Stimulated activated naive B cell treated with anti-CD40 and anti-IgM and Interleukin-4, amounts not matched to agents 10 μg/mL and 1 μg/mL and 100 μg/mL, for 72 hours (primary cell): ENCODE data around the gene NUPR2.
A peak's percentile ranks its signal among the peaks of the same experiment; 100 is the strongest.
"Not testable (repeated sequence)": the region's sequence is repeated elsewhere in the genome, so short reads cannot be mapped to it uniquely, and the experiment has no call there.

Experiments used
- ATAC-seq, 2 donors: fragments of 150-1000 bp; cut with Tn5 transposase; replicated peaks; 2 replicates each; pipeline ENCODE4 v1.10.0; 2021; ENCODE audit warnings: moderate library complexity in 1 of 2
- DNase-seq: peaks from one replicate; pipeline ENCODE4 v3.0.0; 2021
- H3K27ac Mint-ChIP-seq: one replicate; pipeline ENCODE4 v1.8.0; 2022; ENCODE audit warnings: mild to moderate bottlenecking, mixed read lengths
- H3K27me3 Mint-ChIP-seq, 2 donors: one replicate each; pipeline ENCODE4 v1.8.0; 2022; ENCODE audit warnings: mixed read lengths in 2 of 2
- H3K36me3 Mint-ChIP-seq, 2 donors: one replicate each; pipeline ENCODE4 v1.8.0; 2022; ENCODE audit warnings: mixed read lengths in 2 of 2, mild to moderate bottlenecking in 1 of 2
- H3K4me1 Mint-ChIP-seq, 2 donors: one replicate each; pipeline ENCODE4 v1.8.0; 2022; ENCODE audit warnings: mixed read lengths in 2 of 2, mild to moderate bottlenecking in 1 of 2
- H3K4me3 Mint-ChIP-seq, 2 donors: one replicate each; pipeline ENCODE4 v1.8.0; 2022; ENCODE audit warnings: mild to moderate bottlenecking in 2 of 2, mixed read lengths in 2 of 2, moderate library complexity in 1 of 2
- H3K9me3 Mint-ChIP-seq, 2 donors: one replicate each; pipeline ENCODE4 v1.8.0; 2022; ENCODE audit warnings: mixed read lengths in 2 of 2, mild to moderate bottlenecking in 1 of 2

The NUPR2 gene

GRCh38 chr7:56115852-56116538 is at the start of gene NUPR2:
NUPR2 (minus strand) TSS chr7:56116417; CDS start chr7:56116314, 103 bp downstream.
- peak within 1 kb of the TSS in 1 of 2 donors; percentile 46 for H3K4me3 Mint-ChIP-seq
- DNase-seq = no peak
- no peak within 1 kb of the TSS for H3K27ac Mint-ChIP-seq
- H3K27me3 Mint-ChIP-seq = peaks cover 27 to 43% of the 10 kb centered on the region in 2 donors
- H3K4me1 Mint-ChIP-seq = no peaks in the 10 kb centered on the region
- no peaks in the 10 kb centered on the region for H3K9me3 Mint-ChIP-seq
- H3K36me3 Mint-ChIP-seq = no peaks in the 10 kb centered on the region
- no peak for ATAC-seq

- H3K4me1 Mint-ChIP-seq = no peaks in the 10 kb centered on the region
- no peak overlapping the region for H3K27ac Mint-ChIP-seq
- DNase-seq (no peak), ATAC-seq (no peak)
- peaks cover 0 to 6% of the 10 kb centered on the region in 2 donors for H3K36me3 Mint-ChIP-seq
- H3K27me3 Mint-ChIP-seq = peaks cover 0 to 6% of the 10 kb centered on the region in 2 donors
- no peak overlapping the region for H3K4me3 Mint-ChIP-seq
- peaks cover 20 to 23% of the 10 kb centered on the region in 2 donors for H3K9me3 Mint-ChIP-seq
Observed at GRCh38 chr7:56157238-56157790, 41.1 kb upstream of the NUPR2 start.

- not testable (repeated sequence) for H3K4me1 Mint-ChIP-seq, H3K27me3 Mint-ChIP-seq, H3K27ac Mint-ChIP-seq, H3K36me3 Mint-ChIP-seq, H3K9me3 Mint-ChIP-seq, H3K4me3 Mint-ChIP-seq, DNase-seq, ATAC-seq
Observed at GRCh38 chr7:56131062-56131461, 14.8 kb upstream of the NUPR2 start.

GRCh38 chr7:56127241-56127975 is 11.2 kb upstream of the NUPR2 start:
- no peak overlapping the region for H3K27ac Mint-ChIP-seq
- no peaks in the 10 kb centered on the region for H3K9me3 Mint-ChIP-seq
- DNase-seq (no peak), ATAC-seq (no peak)
- H3K4me1 Mint-ChIP-seq = no peaks in the 10 kb centered on the region
- no peaks in the 10 kb centered on the region for H3K36me3 Mint-ChIP-seq
- no peak overlapping the region for H3K4me3 Mint-ChIP-seq
- H3K27me3 Mint-ChIP-seq = peaks cover 0 to 11% of the 10 kb centered on the region in 2 donors

GRCh38 chr7:56125831-56126230 is 9.6 kb upstream of the NUPR2 start:
- no peaks in the 10 kb centered on the region for H3K9me3 Mint-ChIP-seq
- DNase-seq = no peak
- H3K4me1 Mint-ChIP-seq = no peaks in the 10 kb centered on the region
- H3K4me3 Mint-ChIP-seq = no peak overlapping the region
- ATAC-seq = no peak
- peaks cover 7 to 12% of the 10 kb centered on the region in 2 donors for H3K27me3 Mint-ChIP-seq
- H3K36me3 Mint-ChIP-seq = no peaks in the 10 kb centered on the region
- no peak overlapping the region for H3K27ac Mint-ChIP-seq

- DNase-seq (no peak), ATAC-seq (no peak)
- H3K4me3 Mint-ChIP-seq = no peak overlapping the region
- no peaks in the 10 kb centered on the region for H3K36me3 Mint-ChIP-seq
- H3K27me3 Mint-ChIP-seq = peaks cover 11 to 15% of the 10 kb centered on the region in 2 donors
- no peaks in the 10 kb centered on the region for H3K4me1 Mint-ChIP-seq
- no peak overlapping the region for H3K27ac Mint-ChIP-seq
- H3K9me3 Mint-ChIP-seq = no peaks in the 10 kb centered on the region
Observed at GRCh38 chr7:56124981-56125380, 8.8 kb upstream of the NUPR2 start.

- no peak overlapping the region for H3K4me3 Mint-ChIP-seq
- no peaks in the 10 kb centered on the region for H3K4me1 Mint-ChIP-seq
- H3K9me3 Mint-ChIP-seq = no peaks in the 10 kb centered on the region
- ATAC-seq = no peak
- H3K36me3 Mint-ChIP-seq = no peaks in the 10 kb centered on the region
- H3K27me3 Mint-ChIP-seq = peaks cover 27 to 32% of the 10 kb centered on the region in 2 donors
- no peak overlapping the region for H3K27ac Mint-ChIP-seq
- no peak for DNase-seq
Observed at GRCh38 chr7:56121440-56121839, 5.2 kb upstream of the NUPR2 start.

GRCh38 chr7:56112244-56112643 is 4.0 kb downstream of the NUPR2 start:
- not testable (repeated sequence) for DNase-seq, ATAC-seq, H3K4me3 Mint-ChIP-seq, H3K4me1 Mint-ChIP-seq, H3K9me3 Mint-ChIP-seq, H3K27ac Mint-ChIP-seq, H3K36me3 Mint-ChIP-seq
- peaks cover 17 to 24% of the 10 kb centered on the region in 2 donors for H3K27me3 Mint-ChIP-seq

GRCh38 chr7:56110611-56111010 is 5.6 kb downstream of the NUPR2 start:
- peaks cover 15 to 16% of the 10 kb centered on the region in 2 donors for H3K36me3 Mint-ChIP-seq
- H3K9me3 Mint-ChIP-seq = peaks cover 7 to 9% of the 10 kb centered on the region in 2 donors
- no peak overlapping the region for H3K4me3 Mint-ChIP-seq
- no peak overlapping the region for H3K27ac Mint-ChIP-seq
- ATAC-seq (no peak), DNase-seq (no peak)
- peaks cover 5 to 8% of the 10 kb centered on the region in 2 donors for H3K27me3 Mint-ChIP-seq
- peaks cover 11 to 16% of the 10 kb centered on the region in 2 donors for H3K4me1 Mint-ChIP-seq

- H3K27me3 Mint-ChIP-seq = peaks cover 0 to 4% of the 10 kb centered on the region in 2 donors
- H3K4me3 Mint-ChIP-seq = peak overlapping the region in 1 of 2 donors; percentile 52
- peaks cover 7 to 9% of the 10 kb centered on the region in 2 donors for H3K9me3 Mint-ChIP-seq
- DNase-seq (no peak), ATAC-seq (no peak)
- H3K27ac Mint-ChIP-seq = peak overlapping the region; percentile 99
- H3K4me1 Mint-ChIP-seq = peaks cover 13 to 16% of the 10 kb centered on the region in 2 donors
- H3K36me3 Mint-ChIP-seq = peaks cover 18 to 19% of the 10 kb centered on the region in 2 donors
Observed at GRCh38 chr7:56107954-56108258, 8.3 kb downstream of the NUPR2 start.

- peaks cover 13 to 16% of the 10 kb centered on the region in 2 donors for H3K4me1 Mint-ChIP-seq
- peaks cover 7 to 9% of the 10 kb centered on the region in 2 donors for H3K9me3 Mint-ChIP-seq
- H3K4me3 Mint-ChIP-seq = peak within 1 kb of the TSS; percentile 92 to 99
- ATAC-seq (peak; percentile 97 to 99), DNase-seq (peak; percentile 95)
- H3K27me3 Mint-ChIP-seq = peaks cover 0 to 4% of the 10 kb centered on the region in 2 donors
- peak within 1 kb of the TSS; percentile 99 for H3K27ac Mint-ChIP-seq
- peaks cover 18 to 22% of the 10 kb centered on the region in 2 donors for H3K36me3 Mint-ChIP-seq
Observed at GRCh38 chr7:56106108-56107073, 9.8 kb downstream of the NUPR2 start, which contains the start of gene CHCHD2. CHCHD2 (minus strand) TSS chr7:56106476; CDS start chr7:56106413, 63 bp downstream.

GRCh38 chr7:56105508-56105907 is 10.7 kb downstream of the NUPR2 start:
- no peaks in the 10 kb centered on the region for H3K27me3 Mint-ChIP-seq
- peaks cover 7 to 9% of the 10 kb centered on the region in 2 donors for H3K9me3 Mint-ChIP-seq
- peak overlapping the region; percentile 99 for H3K27ac Mint-ChIP-seq
- no peak for DNase-seq
- peak overlapping the region; percentile 92 to 99 for H3K4me3 Mint-ChIP-seq
- no peak for ATAC-seq
- peaks cover 14 to 24% of the 10 kb centered on the region in 2 donors for H3K4me1 Mint-ChIP-seq
- peaks cover 22 to 30% of the 10 kb centered on the region in 2 donors for H3K36me3 Mint-ChIP-seq

- not testable (repeated sequence) for H3K27ac Mint-ChIP-seq, H3K27me3 Mint-ChIP-seq, DNase-seq, ATAC-seq, H3K9me3 Mint-ChIP-seq, H3K4me3 Mint-ChIP-seq
- Mint-ChIP-seq H3K36me3 (peaks cover 25 to 40% of the 10 kb centered on the region in 2 donors), H3K4me1 (peaks cover 14 to 24% of the 10 kb centered on the region in 2 donors)
Observed at GRCh38 chr7:56104138-56104537, 12.1 kb downstream of the NUPR2 start.

GRCh38 chr7:56099653-56100052 is 16.6 kb downstream of the NUPR2 start:
- no peak overlapping the region for H3K27ac Mint-ChIP-seq
- H3K9me3 Mint-ChIP-seq = no peaks in the 10 kb centered on the region
- ATAC-seq = no peak
- H3K27me3 Mint-ChIP-seq = no peaks in the 10 kb centered on the region
- no peak for DNase-seq
- peaks cover 17 to 35% of the 10 kb centered on the region in 2 donors for H3K36me3 Mint-ChIP-seq
- H3K4me1 Mint-ChIP-seq = peaks cover 6 to 8% of the 10 kb centered on the region in 2 donors
- no peak overlapping the region for H3K4me3 Mint-ChIP-seq
